ENCODE data around the gene ADCK2. TPM values are rescaled to one million over a fixed set of nuclear protein-coding genes. Genes with fewer than 3 reads are reported as not detected.

Gene ADCK2
- total RNA-seq, 1 experiment from 2014 or later, result 7.5 TPM

DNA sequence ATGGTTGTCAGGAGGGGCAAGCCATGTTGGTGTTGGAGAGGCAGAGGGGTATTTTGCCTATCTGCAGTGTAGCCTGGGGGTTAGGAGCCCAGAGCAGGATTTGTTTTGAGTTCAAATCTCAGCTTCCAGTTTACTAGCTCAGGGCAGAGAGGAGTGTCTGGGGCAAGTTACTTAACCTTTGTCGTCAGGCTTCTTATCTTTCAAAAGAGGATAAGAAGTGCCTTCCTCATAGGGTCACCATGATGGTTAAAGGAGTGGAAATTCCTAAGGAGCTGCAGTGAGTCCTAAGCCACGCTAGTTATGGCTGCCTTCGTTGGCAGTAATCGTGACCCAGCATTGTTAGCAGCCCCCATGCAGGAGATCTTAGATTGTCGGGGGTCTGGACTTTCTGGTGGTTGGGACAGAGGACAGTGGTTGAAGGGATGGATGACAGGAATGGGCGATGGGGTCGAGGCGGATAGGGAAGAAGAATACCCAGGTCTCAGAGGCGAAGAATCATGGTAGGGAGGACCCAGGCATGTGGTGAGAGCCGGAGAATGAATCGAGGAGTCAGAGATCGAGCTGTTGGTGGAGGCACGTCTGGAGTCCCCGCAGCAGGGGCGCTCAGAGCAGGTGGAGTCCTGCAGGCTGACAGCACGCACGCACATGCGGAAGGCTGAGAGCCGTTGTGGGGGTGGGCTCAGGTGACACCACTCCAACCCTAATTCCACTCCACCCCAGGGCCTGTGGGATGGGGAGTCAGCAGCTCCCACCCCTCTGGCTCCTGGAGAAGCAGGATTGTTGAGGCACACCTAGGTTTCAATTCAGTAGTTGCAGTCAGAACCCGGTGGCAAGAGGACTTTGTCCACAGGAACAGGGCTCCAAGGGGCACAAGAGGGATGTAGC is 11.6 kb downstream of the ADCK2 start:
- TF ChIP-seq, protein P1, sequence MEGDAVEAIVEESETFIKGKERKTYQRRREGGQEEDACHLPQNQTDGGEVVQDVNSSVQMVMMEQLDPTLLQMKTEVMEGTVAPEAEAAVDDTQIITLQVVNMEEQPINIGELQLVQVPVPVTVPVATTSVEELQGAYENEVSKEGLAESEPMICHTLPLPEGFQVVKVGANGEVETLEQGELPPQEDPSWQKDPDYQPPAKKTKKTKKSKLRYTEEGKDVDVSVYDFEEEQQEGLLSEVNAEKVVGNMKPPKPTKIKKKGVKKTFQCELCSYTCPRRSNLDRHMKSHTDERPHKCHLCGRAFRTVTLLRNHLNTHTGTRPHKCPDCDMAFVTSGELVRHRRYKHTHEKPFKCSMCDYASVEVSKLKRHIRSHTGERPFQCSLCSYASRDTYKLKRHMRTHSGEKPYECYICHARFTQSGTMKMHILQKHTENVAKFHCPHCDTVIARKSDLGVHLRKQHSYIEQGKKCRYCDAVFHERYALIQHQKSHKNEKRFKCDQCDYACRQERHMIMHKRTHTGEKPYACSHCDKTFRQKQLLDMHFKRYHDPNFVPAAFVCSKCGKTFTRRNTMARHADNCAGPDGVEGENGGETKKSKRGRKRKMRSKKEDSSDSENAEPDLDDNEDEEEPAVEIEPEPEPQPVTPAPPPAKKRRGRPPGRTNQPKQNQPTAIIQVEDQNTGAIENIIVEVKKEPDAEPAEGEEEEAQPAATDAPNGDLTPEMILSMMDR (conservative IDR thresholded peaks at IDR 0.05; ENCODE audit: low read depth, low read length), result no peak
- no peak for TF ChIP-seq EZH2 (IDR thresholded peaks at IDR 0.05; ENCODE audit: borderline replicate concordance, low read depth, low read length, poor library complexity, severe bottlenecking)
- intact Hi-C loops (cut with micrococcal nuclease; ENCODE audit: unreplicated experiment), result no loop called here

DNA sequence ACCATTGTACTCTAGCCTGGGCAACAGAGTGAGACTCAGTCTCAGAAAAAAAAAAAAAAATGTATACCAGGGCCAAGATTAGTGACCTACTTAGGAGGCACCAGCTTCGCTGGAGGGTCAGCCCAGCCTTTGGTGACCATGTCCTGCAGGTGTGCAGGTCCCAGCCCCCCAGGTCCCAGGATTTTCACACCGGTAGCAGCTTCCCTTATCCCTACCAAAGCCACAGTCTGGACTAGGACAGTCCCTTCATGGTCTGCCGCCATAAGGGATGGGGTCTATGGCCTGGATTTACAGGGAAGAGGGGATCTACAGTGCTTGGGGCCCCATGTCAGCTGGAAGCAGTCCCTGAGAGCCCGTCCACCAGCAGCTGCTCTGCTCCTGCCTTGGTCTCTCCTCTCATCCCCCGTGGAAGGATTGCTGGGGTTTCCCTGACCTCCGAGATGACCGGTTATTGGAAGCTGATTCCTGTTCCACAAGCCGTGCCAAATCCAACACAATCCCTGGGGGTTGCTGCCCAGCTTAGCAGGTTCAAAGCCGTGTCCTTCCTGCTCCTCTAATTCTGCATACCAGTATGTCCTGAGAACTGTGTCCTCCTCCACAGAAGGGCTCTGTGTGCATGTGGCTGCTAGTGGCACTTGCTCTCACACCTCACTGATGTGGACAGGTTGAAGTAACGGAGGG is 12.8 kb downstream of the ADCK2 start:
- no peak overlapping the region for H3K4me3 ChIP-seq (ENCODE audit: low read depth, low read length, poor library complexity, severe bottlenecking)
- no peak for DNase-seq (ENCODE audit: low spot score)
- H3K27ac ChIP-seq (ENCODE audit: low read depth, low read length, poor library complexity, severe bottlenecking), result no peak overlapping the region
- intact Hi-C loops (cut with micrococcal nuclease; ENCODE audit: unreplicated experiment), result no loop called here
- TF ChIP-seq, protein P1 (conservative IDR thresholded peaks at IDR 0.05; ENCODE audit: low read depth, low read length), result no peak
- TF ChIP-seq EZH2 (IDR thresholded peaks at IDR 0.05; ENCODE audit: borderline replicate concordance, low read depth, low read length, poor library complexity, severe bottlenecking), result no peak
- BruUV-seq (replicated peaks), result no TSS peak
- POLR2A ChIA-PET (ENCODE audit: low non-redundant PET), result interaction anchor here (0.6 kb wide), 1 partner anchor 91 kb away, joined by 4 read pairs; no protein-coding TSS in a partner anchor
- H3K36me3 ChIP-seq (ENCODE audit: insufficient read depth, low read length, poor library complexity, severe bottlenecking), result peaks cover 2% of the 10 kb centered on the region
- no peaks in the 10 kb centered on the region for H3K27me3 ChIP-seq (replicated peaks; ENCODE audit: insufficient read depth, low read depth, low read length, poor library complexity)
- CTCF ChIA-PET, result no interaction called here
- no peaks in the 10 kb centered on the region for H3K4me1 ChIP-seq (ENCODE audit: insufficient read depth, low read length, poor library complexity, severe bottlenecking)
- H3K9me3 ChIP-seq (ENCODE audit: low read depth, low read length, poor library complexity, severe bottlenecking), result no peaks in the 10 kb centered on the region

More for the DNA sequence above, 11.6 kb downstream of the ADCK2 start:
- H3K4me3 ChIP-seq (ENCODE audit: low read depth, low read length, poor library complexity, severe bottlenecking), result no peak overlapping the region
- H3K9me3 ChIP-seq (ENCODE audit: low read depth, low read length, poor library complexity, severe bottlenecking), result no peaks in the 10 kb centered on the region
- DNase-seq (ENCODE audit: low spot score), result no peak
- no TSS peak for BruUV-seq (replicated peaks)
- POLR2A ChIA-PET (ENCODE audit: low non-redundant PET), result no interaction called here
- CTCF ChIA-PET, result no interaction called here
- no peak overlapping the region for H3K27ac ChIP-seq (ENCODE audit: low read depth, low read length, poor library complexity, severe bottlenecking)
- H3K27me3 ChIP-seq (replicated peaks; ENCODE audit: insufficient read depth, low read depth, low read length, poor library complexity), result no peaks in the 10 kb centered on the region
- no peaks in the 10 kb centered on the region for H3K4me1 ChIP-seq (ENCODE audit: insufficient read depth, low read length, poor library complexity, severe bottlenecking)
- H3K36me3 ChIP-seq (ENCODE audit: insufficient read depth, low read length, poor library complexity, severe bottlenecking), result no peaks in the 10 kb centered on the region

DNA sequence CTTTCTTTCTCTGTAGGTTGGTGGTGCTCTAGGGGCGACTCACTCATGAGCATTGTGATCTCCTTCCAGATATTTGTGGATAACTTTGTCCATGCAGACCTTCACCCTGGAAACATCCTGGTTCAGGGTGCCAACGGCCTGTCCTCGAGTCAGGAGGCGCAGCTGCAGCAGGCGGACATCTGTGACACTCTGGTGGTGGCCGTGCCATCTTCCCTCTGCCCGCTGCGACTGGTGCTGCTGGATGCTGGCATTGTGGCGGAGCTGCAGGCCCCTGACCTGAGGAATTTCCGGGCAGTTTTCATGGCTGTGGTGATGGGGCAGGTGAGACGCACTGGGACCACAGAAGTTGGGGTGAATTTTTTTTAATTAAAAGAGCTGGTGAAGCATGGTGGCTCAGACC is 14.2 kb downstream of the ADCK2 start:
- Histone ChIP-seq H3K27me3 (replicated peaks; ENCODE audit: insufficient read depth, low read depth, low read length, poor library complexity) (no peaks in the 10 kb centered on the region), H3K36me3 (ENCODE audit: insufficient read depth, low read length, poor library complexity, severe bottlenecking) (peaks cover 2% of the 10 kb centered on the region), H3K4me1 (ENCODE audit: insufficient read depth, low read length, poor library complexity, severe bottlenecking) (no peaks in the 10 kb centered on the region), H3K9me3 (ENCODE audit: low read depth, low read length, poor library complexity, severe bottlenecking) (no peaks in the 10 kb centered on the region), H3K27ac (ENCODE audit: low read depth, low read length, poor library complexity, severe bottlenecking) (no peak overlapping the region), H3K4me3 (ENCODE audit: low read depth, low read length, poor library complexity, severe bottlenecking) (no peak overlapping the region)
- ChIA-PET CTCF (no interaction called here), POLR2A (ENCODE audit: low non-redundant PET) (no interaction called here)
- no TSS peak for BruUV-seq (replicated peaks)
- intact Hi-C loops (cut with micrococcal nuclease; ENCODE audit: unreplicated experiment), result no loop called here
- no peak for DNase-seq (ENCODE audit: low spot score)
- TF ChIP-seq, protein P1 (conservative IDR thresholded peaks at IDR 0.05; ENCODE audit: low read depth, low read length), result no peak
- TF ChIP-seq EZH2 (IDR thresholded peaks at IDR 0.05; ENCODE audit: borderline replicate concordance, low read depth, low read length, poor library complexity, severe bottlenecking), result no peak

Measured in A673 (cell line).